Uterus (tissue), 4 donors: Measurements from ENCODE around the gene TNPO1. TPM values are rescaled to one million over a fixed set of nuclear protein-coding genes. Genes with fewer than 3 reads are reported as not detected.

Experiments
- DNase-seq, 2 donors: peaks; one replicate each; pipeline ENCODE4 v3.0.0-alpha.2; 2019 to 2020
- H3K27ac ChIP-seq, 2 donors: fragments of 200-600 bp; sonication (generic); 1 replicate in 1 of 2; 2 replicates in 1 of 2; pipeline ENCODE4 v1.5.1; 2016 to 2018
- H3K27me3 ChIP-seq, 2 donors: fragments of 200-600 bp; sonication (generic); one replicate each; pipeline ENCODE4 v1.5.1; 2018 to 2019; ENCODE audit warnings: control low read depth in 1 of 2
- H3K36me3 ChIP-seq, 2 donors: fragments of 200-600 bp; sonication (generic); one replicate each; pipeline ENCODE4 v1.5.1; 2019; ENCODE audit warnings: control low read depth in 1 of 2
- H3K4me1 ChIP-seq, 2 donors: fragments of 200-600 bp; sonication (generic); one replicate each; pipeline ENCODE4 v1.5.1; 2018 to 2019; ENCODE audit warnings: control low read depth in 1 of 2
- H3K4me3 ChIP-seq, 2 donors: fragments of 200-600 bp; sonication (generic); 1 replicate in 1 of 2; 2 replicates in 1 of 2; pipeline ENCODE4 v1.5.1; 2018 to 2019; ENCODE audit warnings: mild to moderate bottlenecking in 1 of 2
- H3K9me3 ChIP-seq, 2 donors: fragments of 200-600 bp; sonication (generic); one replicate each; pipeline ENCODE4 v1.5.1; 2019; ENCODE audit warnings: control low read depth in 1 of 2
- CTCF ChIP-seq, 4 experiments: fragments of 200-600 bp in 2 of 4; fragments of 450-650 bp in 2 of 4; sonication (generic) in 2 of 4; IDR thresholded peaks; one replicate each; pipeline ENCODE4 v1.5.1; 2016 to 2019; ENCODE audit warnings: antibody characterized with exemption in 4 of 4, mild to moderate bottlenecking in 2 of 4, moderate library complexity in 1 of 4
- POLR2A ChIP-seq, 2 donors: fragments of 450-650 bp; IDR thresholded peaks; one replicate each; pipeline ENCODE4 v1.6.1; 2016; ENCODE audit warnings: antibody characterized with exemption in 2 of 2, mild to moderate bottlenecking in 1 of 2, moderate library complexity in 1 of 2
- intact Hi-C: fragments of 100-400 bp; cut with DNase I; formaldehyde crosslinking; loops from one replicate; pipeline ENCODE4 v1.15.1; 2023; ENCODE audit warnings: low total_unique reads
- total RNA-seq, 4 donors: library from RNA; depleted of rRNA in 3 of 4; stranded (reverse); fragments of >200 nt in 3 of 4; gene quantifications; one replicate each; pipeline versions ENCODE4 v1.1.0 to v1.2.4, GENCODE V29; 2014 to 2023
- donor health status: DM: yes; HTN: yes; CAD: no.

Gene TNPO1
- total RNA-seq, 4 donors from 2014 or later, result 78.2 to 209 (median 125) TPM

- Histone ChIP-seq H3K4me1 (no peaks in the 10 kb centered on the region), H3K36me3 (no peaks in the 10 kb centered on the region), H3K27ac (no peak overlapping the region), H3K4me3 (no peak overlapping the region), H3K9me3 (no peaks in the 10 kb centered on the region), H3K27me3 (no peaks in the 10 kb centered on the region)
- DNase-seq, result no peak
- intact Hi-C loops, result no loop called here
- TF ChIP-seq POLR2A (IDR thresholded peaks at IDR 0.05), result no peak
- TF ChIP-seq CTCF (IDR thresholded peaks at IDR 0.05), result no peak
Observed at GRCh38 chr5:72947498-72947897, 131.0 kb downstream of the TNPO1 start.

GRCh38 chr5:72949481-72949880 is 133.0 kb downstream of the TNPO1 start:
- no peaks in the 10 kb centered on the region for H3K36me3 ChIP-seq
- DNase-seq, result no peak
- intact Hi-C loops, result no loop called here
- no peak overlapping the region for H3K27ac ChIP-seq
- no peaks in the 10 kb centered on the region for H3K27me3 ChIP-seq
- H3K4me1 ChIP-seq, result no peaks in the 10 kb centered on the region
- no peak for TF ChIP-seq CTCF (IDR thresholded peaks at IDR 0.05)
- no peak for TF ChIP-seq POLR2A (IDR thresholded peaks at IDR 0.05)
- no peak overlapping the region for H3K4me3 ChIP-seq
- H3K9me3 ChIP-seq, result no peaks in the 10 kb centered on the region

- H3K27ac ChIP-seq, result no peak overlapping the region
- no peaks in the 10 kb centered on the region for H3K27me3 ChIP-seq
- H3K4me3 ChIP-seq, result no peak overlapping the region
- H3K4me1 ChIP-seq, result no peaks in the 10 kb centered on the region
- no peaks in the 10 kb centered on the region for H3K9me3 ChIP-seq
- intact Hi-C loops, result no loop called here
- TF ChIP-seq POLR2A (IDR thresholded peaks at IDR 0.05), result no peak
- TF ChIP-seq CTCF (IDR thresholded peaks at IDR 0.05), result no peak
- no peak for DNase-seq
- no peaks in the 10 kb centered on the region for H3K36me3 ChIP-seq
Observed at GRCh38 chr5:72951671-72952468, 135.4 kb downstream of the TNPO1 start.

- Histone ChIP-seq H3K27me3 (no peaks in the 10 kb centered on the region), H3K27ac (peak overlapping the region; percentile 94 to 98), H3K4me1 (no peaks in the 10 kb centered on the region), H3K9me3 (no peaks in the 10 kb centered on the region), H3K4me3 (no peak overlapping the region), H3K36me3 (no peaks in the 10 kb centered on the region)
- intact Hi-C loops, result no loop called here
- DNase-seq, result no peak
- TF ChIP-seq POLR2A (IDR thresholded peaks at IDR 0.05) (no peak), CTCF (IDR thresholded peaks at IDR 0.05) (no peak)
Observed at GRCh38 chr5:72954389-72954788, 137.9 kb downstream of the TNPO1 start.

- intact Hi-C loops, result no loop called here
- no peak for TF ChIP-seq POLR2A (IDR thresholded peaks at IDR 0.05)
- no peak for TF ChIP-seq CTCF (IDR thresholded peaks at IDR 0.05)
- Histone ChIP-seq H3K9me3 (no peaks in the 10 kb centered on the region), H3K27ac (peak overlapping the region; percentile 94 to 98), H3K36me3 (no peaks in the 10 kb centered on the region), H3K4me1 (no peaks in the 10 kb centered on the region), H3K27me3 (no peaks in the 10 kb centered on the region), H3K4me3 (peak overlapping the region; percentile 46 to 85)
- DNase-seq, result peak in 1 of 2 donors; percentile 85
Observed at GRCh38 chr5:72955143-72955767, 138.8 kb downstream of the TNPO1 start.
